CD4-positive, alpha-beta T cell treated with Interleukin-6 for 4 hours (primary cell): Measurements from ENCODE around the gene HHIPL1.
A peak's percentile ranks its signal among the peaks of the same experiment; 100 is the strongest.

Source experiments
- DNase-seq: peaks from one replicate; pipeline ENCODE4 v3.0.0-alpha.2; 2020; ENCODE audit warnings: mixed read lengths

The HHIPL1 gene

GRCh38 chr14:99612071-99612737, 32.7 kb upstream of the HHIPL1 start:
- no peak for DNase-seq

DNA sequence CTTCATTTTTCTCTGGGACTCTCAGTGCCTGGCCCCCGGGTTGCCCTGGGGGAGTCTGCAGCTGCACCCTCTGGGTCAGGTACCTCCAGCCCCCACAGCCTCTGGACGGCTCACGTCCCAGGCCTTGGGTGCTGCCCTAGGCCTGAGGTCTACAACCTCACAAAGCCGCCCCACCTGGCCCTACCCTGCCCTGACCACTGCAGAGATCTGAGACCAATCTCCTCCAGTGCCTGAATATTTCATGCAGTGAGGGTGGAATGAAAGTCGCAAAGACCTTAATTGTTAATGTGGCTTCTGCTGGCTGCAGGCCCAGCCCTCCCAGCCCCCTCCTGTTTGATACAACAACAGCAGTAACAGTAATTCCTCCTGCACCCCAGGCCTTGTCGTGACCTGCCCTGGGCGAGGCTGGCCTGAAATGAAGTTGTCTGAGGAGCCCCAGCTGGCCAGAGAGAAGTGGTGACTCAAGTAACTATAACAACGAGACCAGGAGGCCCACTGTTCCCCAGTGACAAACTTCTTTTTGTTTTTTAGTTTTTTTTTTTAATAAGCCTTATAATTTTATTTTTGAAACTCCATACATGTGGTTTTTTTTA, 32.1 kb upstream of the HHIPL1 start:
- DNase-seq: no peak

DNA sequence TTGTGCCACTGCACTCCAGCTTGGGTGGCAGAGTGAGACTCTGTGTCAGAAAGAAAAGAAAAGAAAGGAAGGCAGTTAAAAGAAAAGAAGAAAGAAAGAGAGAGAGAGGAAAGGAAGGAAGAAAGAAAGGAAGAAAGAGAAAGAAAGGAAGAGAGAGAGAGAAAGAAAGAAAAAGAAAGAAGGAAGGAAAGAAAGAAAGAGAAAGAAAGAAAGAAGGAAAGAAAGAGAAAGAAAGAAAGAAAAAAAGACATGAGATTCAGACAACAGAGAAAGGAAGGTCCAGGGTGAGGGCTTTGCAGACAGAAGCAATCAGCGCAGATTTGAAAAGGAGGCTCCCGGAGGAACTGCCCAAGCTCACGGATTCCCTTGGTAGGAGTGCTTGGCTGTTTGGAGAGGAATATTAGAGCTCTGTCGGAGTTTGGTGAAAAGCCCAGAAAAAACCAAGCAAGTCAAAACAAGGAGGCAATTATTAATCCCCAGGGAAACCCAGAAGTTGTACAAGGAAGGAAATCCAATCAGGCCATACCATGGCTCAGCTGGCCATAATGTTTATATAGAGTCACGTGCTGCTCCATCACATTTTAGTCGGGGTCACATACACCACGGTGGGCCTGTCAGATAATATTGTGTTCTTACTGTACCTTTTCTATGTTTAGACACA, 29.3 kb upstream of the HHIPL1 start:
- DNase-seq: no peak

GRCh38 chr14:99616832-99617800, 27.8 kb upstream of the HHIPL1 start:
- no peak for DNase-seq

GRCh38 chr14:99619835-99620834, 24.8 kb upstream of the HHIPL1 start:
- DNase-seq: no peak

DNA sequence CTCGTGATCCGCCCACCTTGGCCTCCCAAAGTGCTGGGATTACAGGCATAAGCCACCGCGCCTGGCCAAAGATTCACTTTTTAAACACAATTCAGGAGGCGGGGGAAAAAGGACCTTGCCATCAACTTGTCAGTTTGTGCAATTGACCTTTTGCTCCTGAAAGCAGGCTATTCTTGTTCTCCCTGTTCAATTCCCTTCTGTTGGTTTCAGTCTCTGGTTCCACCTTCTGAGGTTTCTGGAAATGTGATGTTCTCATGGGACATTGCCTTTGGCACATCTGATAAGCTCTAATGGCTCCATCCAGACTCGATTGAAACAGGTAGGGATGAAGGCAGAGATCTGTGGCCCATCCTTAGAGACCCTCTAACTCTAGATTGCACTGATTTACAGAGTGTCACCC, 23.0 kb upstream of the HHIPL1 start:
- no peak for DNase-seq

DNA sequence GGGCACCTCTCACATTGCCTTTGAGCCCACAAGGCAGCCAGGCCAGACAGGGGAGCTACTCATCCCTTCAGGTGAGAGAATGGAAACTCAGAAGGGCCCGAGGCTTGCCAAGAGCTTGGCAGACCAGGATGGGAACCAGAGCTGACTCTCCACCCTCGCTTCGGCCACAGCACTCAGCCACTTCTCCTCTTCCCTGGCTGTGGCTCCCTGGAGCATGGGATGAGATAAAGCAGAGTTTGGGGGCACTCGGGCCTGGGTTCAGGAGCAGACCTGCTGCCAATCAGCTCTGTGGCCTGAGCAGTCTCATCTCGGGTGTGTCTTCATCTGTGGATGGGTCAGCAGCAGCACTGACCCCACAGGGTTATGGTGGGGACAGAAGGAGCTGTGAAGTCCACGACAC, 20.9 kb upstream of the HHIPL1 start:
- no peak for DNase-seq

GRCh38 chr14:99624971-99625370, 20.0 kb upstream of the HHIPL1 start:
- no peak for DNase-seq

DNA sequence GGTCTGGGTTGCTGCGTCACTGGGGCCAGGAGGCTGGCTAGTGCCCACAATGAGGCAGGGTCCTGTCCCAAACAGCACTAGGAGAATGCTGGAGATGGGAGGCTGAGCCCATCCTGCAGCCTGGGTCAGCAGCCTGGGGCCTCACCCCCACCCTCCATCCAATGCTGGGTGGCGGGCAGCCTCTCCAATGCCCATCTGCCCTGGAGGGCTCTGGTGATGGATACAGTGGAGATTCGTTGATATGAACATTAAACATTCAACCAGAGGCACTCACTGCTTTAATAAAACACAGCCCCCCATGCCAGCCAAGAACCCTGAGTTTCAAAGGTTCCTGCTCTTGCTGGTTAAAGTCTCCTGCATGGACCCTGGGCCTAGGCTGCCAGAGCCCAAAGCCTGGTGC, 19.5 kb upstream of the HHIPL1 start:
- no peak for DNase-seq

DNA sequence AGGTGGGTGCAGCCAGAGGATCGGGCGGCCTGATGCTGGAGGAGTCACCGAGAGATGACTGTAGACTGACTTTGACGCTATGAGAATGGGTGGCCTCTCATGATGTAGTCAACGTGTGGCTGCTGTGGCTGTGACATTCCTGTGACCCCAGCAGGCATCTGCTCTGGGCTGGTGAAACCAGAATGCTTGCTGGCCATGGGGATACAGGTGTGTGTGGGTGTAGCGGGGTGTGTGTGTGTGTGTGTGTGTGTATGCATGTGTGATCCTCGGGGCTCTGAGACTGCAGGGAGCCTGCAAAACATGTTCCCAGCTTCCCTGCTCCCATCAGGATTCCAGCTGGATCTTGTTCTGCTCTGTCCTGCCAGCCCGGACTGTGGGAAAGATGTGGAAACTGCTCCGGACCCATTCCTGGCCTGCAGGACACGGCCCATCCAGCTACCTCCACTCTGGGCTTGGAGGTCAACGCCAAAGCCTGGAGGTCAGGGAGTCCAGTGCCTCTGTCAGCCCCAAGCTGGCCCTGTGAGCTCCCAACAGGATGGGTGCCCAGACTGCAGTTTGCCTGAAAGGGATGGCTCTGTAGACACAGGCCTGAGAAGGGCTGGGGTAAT, 18.8 kb upstream of the HHIPL1 start:
- no peak for DNase-seq

- no peak for DNase-seq
These were observed 17.8 kb upstream of the HHIPL1 start for GRCh38 chr14:99627100-99627499.

DNA sequence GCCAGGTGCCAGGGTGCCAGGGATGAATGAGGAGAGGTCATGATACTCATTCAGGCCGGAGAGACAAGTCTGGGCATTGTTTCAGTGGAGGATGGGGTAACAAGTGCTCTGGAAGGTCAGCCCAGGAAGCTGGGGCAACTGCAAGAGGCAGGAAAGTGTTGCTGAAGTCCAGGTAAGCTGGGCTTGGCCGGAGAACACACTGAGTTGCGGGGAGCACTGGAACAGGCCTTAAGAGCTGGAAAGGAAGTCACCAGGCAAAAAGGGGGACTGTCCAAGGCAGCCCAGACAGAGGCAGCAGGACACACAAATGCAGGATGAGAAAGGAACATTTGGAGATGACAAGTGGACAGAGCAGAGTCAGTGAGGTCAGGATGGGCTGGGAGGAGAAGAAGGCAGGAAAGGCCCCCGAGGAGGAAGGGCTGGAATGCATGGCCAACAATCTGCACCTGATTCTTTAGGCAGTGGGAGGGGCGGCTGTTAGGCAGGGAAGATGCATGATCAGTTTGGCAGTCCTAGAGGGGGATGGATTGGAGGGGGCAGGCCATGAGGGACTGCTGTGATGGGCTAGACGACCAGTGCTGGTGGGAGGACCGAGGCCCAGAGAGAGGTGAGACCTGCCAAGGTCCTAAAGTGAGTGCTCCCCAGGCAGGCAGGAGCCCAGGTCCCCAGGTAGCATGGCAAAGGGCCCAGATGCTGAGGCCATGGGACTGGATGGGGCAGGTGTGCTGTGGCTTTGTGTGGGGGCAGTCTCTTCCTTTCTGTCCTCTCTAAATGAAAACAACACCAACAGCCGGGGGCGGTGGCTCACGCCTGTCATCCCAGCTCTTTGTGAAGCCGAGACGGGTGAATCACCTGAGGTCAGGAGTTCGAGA, 17.2 kb upstream of the HHIPL1 start:
- no peak for DNase-seq

GRCh38 chr14:99628887-99629618, 15.9 kb upstream of the HHIPL1 start:
- DNase-seq: peak; percentile 68

DNA sequence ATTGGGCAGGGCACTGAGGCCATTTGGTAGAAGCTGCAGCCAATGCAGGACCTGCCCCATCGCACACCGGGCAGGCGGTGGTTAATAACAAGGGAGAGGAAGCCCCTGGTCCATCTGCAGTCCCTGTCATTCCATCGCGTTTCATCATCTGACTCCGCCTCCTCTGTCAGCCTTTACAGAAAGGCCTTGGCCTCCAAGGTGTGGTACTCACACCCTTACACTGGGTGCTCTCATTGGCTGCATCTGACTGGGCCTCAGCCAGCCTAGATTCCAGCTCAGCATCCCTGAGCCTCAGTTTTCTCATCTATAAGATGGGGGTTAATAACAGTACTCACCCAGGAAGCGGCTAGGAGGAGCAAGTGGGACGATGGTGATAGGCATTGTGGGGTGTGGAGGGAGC, 14.7 kb upstream of the HHIPL1 start:
- no peak for DNase-seq

DNA sequence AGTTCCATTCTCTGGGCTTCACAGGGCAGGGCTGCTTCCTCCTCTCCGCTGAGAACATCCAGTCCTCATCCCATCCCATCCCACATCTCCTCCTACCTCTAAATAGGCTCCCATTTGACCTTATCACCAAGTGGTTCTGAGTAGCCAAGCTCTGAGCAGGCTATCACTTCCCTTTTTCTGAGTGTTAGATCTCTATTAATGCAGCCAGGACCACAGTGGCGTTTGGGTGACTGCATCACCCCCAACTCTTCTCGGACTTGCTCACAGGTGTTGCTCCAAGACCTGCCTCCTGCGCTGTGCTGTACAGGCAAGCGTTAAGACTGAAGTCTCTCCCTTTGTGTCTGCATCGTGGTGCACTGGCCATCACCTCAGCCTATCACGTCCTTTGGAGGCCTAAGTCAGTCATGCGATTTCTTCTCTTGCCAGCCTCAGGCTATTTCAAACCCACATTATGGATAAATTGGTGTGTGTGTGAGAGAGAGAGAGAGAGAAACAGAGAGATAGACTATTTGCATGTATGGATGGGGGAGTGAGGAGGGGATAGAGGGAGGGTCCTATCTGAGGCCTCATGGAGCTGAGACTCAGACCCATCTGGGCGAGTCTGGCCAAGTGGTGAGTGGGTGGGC, 12.4 kb upstream of the HHIPL1 start:
- DNase-seq: no peak

DNA sequence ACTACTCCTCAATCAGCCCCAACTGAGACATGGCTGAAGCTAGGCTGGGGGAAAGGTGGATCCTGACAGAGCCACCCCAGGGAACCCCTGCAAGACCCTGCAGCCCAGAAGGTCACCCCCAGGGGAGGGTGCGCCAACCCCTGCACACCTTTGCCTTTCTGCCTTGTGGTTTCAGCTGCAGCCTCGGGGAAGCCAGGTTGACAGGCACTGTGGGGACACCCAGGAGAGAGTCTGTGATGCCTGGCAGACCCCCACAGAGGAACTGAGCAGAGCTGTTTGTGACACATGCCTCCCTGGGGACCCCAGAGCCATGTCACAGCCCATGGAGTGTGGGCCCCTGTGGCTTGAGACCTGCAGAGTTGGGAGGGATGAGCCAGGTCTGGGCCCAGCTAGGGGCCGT, 11.8 kb upstream of the HHIPL1 start:
- no peak for DNase-seq

DNA sequence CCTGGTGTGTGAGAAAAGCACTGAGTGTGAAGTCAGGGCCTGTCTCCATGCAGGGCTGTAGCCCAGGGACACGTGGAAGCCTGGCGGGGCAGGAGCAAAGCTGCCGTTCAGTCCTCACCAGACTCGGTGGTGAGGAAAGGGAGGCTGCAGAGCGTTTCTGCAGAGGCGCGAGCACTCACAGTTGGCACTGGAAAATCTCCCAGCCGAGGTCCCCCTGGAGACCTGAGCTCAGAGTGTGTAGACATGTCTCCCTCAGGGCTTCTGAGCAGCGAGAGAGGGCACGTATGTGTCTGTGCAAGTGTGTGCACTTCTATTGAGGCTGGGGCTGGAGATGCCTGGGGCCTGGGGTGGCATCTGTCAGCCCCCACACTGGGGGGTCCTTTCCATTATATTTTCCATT, 11.0 kb upstream of the HHIPL1 start:
- no peak for DNase-seq

DNA sequence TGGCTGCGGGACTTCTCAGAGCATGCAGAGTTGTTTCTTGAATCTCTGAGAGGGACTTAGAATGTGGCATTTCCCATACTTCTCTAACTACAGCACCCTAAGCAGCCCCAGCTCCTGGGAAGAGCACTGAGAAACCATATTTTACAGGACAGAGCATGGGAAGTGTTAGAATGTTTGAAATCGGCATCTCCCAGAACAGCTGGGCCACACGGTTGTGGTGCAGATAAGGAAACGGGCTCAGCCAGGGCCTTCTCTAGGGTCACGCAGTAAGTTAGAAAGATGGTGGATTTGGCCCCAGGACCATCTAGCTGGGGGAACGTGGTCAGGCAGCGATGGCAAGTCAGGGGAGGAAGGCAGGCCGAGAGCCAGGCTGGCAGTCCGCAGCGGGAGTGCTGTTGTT, 10.5 kb upstream of the HHIPL1 start:
- no peak for DNase-seq

GRCh38 chr14:99635116-99635515, 9.8 kb upstream of the HHIPL1 start:
- no peak for DNase-seq
